Erythroblast (primary cell): ENCODE data around the gene IGFBP5.

Experiments
- GATA1 ChIP-seq: IDR thresholded peaks from 2 replicates; pipeline ENCODE4 v1.6.1; 2011; ENCODE audit warnings: low read depth, mild to moderate bottlenecking, control low read depth, low read length, moderate library complexity
- POLR2A ChIP-seq: IDR thresholded peaks from 2 replicates; pipeline ENCODE4 v1.6.1; 2011; ENCODE audit warnings: mild to moderate bottlenecking, low read length

DNA sequence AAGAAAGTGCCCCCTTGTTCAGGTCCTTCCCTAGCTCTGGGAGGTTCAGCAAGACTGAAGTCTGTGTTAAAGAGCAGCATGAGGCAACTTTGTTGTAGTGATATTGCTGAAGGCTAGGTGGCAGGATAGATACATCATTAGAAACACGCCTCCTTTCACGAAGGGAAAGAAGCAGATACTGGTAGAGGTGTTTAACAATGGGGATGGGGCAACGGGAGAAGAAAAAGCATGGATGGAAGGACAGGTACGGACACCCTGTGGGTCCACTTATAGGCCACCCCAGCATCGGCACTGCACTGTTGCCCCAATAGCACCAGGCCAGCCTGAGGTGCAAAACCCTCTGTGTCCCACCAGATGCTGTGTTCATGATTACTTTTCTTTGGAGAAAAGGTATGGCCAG is 3.5 kb upstream of the IGFBP5 start:
- TF ChIP-seq POLR2A (no peak), GATA1 (no peak)
